GM12891 (cell line): Measurements from ENCODE around the gene ADIPOR2.

ENCODE experiments used
- POLR2A ChIP-seq: IDR thresholded peaks from 2 replicates; pipeline ENCODE4 v1.6.1; 2011; ENCODE audit warnings: low read depth, low read length, control low read depth
- POLR2AphosphoS5 ChIP-seq: IDR thresholded peaks from 2 replicates; pipeline ENCODE4 v1.6.1; 2011; ENCODE audit warnings: low read depth, low read length, control low read depth
- TAF1 ChIP-seq: IDR thresholded peaks from 2 replicates; pipeline ENCODE4 v1.6.1; 2011; ENCODE audit warnings: low read depth, low read length, control low read depth

- TF ChIP-seq TAF1 (no peak), POLR2A (no peak), POLR2AphosphoS5 (no peak)
These were observed 72.3 kb downstream of the ADIPOR2 start for GRCh38 chr12:1763153-1763552.
